OCI-LY3 (cell line): ENCODE measurements around the gene GARNL3.

Experiments
- EZH2phosphoT487 ChIP-seq: fragments of 200-600 bp; shearing (Covaris generic); IDR thresholded peaks from 2 replicates; pipeline ENCODE4 v1.6.1; 2018; ENCODE audit warnings: antibody characterized with exemption, mixed run types, low read depth
- TF ChIP-seq, protein P1 (sequence below): fragments of 200-600, 300-600 bp; sonication (generic); IDR thresholded peaks from 2 replicates; pipeline ENCODE4 v1.5.1; 2014; ENCODE audit warnings: antibody characterized with exemption, low read length, low read depth

DNA sequence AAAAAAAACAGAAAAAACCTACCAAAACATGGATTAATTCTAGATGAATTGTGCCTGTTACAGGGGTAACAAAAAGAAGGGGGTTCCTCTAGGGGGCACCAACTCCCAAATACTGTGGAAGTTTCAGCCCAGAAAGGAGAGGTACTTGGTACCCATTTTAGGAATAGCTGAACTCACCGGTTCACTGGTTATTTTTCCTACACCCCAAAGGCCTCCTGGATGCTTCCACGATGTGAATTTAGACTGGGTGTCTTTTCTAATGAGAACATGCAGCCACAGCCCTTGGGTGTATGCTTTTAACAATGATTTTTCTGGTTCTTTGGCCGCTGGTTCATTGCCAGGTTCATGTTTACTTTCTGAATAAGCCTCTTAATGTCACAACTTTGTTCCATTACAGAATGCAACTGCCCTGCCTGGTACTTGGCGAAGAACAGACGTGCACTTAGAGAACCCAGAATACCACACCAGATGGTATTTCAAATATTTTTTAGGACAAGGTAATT, 46.7 kb downstream of the GARNL3 start:
- TF ChIP-seq, protein P1, sequence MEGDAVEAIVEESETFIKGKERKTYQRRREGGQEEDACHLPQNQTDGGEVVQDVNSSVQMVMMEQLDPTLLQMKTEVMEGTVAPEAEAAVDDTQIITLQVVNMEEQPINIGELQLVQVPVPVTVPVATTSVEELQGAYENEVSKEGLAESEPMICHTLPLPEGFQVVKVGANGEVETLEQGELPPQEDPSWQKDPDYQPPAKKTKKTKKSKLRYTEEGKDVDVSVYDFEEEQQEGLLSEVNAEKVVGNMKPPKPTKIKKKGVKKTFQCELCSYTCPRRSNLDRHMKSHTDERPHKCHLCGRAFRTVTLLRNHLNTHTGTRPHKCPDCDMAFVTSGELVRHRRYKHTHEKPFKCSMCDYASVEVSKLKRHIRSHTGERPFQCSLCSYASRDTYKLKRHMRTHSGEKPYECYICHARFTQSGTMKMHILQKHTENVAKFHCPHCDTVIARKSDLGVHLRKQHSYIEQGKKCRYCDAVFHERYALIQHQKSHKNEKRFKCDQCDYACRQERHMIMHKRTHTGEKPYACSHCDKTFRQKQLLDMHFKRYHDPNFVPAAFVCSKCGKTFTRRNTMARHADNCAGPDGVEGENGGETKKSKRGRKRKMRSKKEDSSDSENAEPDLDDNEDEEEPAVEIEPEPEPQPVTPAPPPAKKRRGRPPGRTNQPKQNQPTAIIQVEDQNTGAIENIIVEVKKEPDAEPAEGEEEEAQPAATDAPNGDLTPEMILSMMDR: peak; percentile 64
- TF ChIP-seq EZH2phosphoT487: no peak
